Measurements from ENCODE around the gene PCDHGA5. TPM values are rescaled to one million over a fixed set of nuclear protein-coding genes. Genes with fewer than 3 reads are reported as not detected.
A peak's percentile ranks its signal among the peaks of the same experiment; 100 is the strongest.
"Not testable (repeated sequence)": the region's sequence is repeated elsewhere in the genome, so short reads cannot be mapped to it uniquely, and the experiment has no call there.

PCDHGA5 gene
- total and polyA plus RNA-seq, 2 donors (not counting 1 experiment from before 2014, with no cell fraction given), result 1.4 to 2.6 TPM

DNA sequence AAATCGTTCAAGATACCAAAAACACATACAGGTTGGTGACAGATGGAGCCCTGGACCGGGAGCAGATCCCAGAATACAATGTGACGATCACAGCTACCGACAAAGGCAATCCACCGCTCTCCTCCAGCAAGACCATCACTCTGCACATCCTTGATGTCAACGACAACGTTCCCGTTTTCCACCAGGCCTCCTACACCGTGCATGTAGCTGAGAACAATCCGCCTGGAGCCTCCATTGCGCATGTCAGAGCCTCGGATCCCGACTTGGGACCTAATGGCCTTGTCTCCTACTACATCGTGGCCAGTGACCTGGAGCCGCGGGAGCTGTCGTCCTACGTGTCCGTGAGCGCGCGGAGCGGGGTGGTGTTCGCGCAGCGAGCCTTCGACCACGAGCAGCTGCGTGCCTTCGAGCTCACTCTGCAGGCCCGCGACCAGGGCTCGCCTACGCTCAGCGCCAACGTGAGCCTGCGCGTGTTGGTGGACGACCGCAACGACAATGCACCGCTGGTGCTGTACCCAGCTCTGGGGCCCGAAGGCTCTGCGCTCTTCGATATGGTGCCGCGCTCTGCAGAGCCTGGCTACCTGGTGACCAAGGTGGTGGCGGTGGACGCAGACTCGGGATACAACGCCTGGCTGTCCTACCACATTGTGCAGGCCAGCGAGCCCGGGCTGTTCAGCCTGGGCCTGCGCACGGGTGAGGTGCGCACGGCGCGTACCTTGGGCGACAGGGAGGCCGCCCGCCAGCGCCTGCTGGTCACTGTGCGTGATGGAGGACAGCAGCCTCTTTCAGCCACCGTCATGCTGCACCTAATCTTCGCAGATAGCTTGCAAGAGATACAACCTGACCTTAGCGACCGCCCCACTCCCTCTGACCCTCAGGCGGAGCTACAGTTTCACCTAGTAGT, 7.9 kb downstream of the PCDHGA5 start:
- Histone ChIP-seq H3K27ac (ENCODE audit: insufficient read depth, low read length) (no peak overlapping the region), H3K27me3 (ENCODE audit: control insufficient read depth, insufficient read depth, low read length) (peaks cover 8% of the 10 kb centered on the region), H3K4me2 (ENCODE audit: extremely low read depth, insufficient read depth, low read length) (no peak overlapping the region), H3K79me2 (ENCODE audit: control insufficient read depth, insufficient read depth, low read length) (no peaks in the 10 kb centered on the region), H3K9me3 (ENCODE audit: control insufficient read depth, insufficient read depth, low read depth, low read length) (peaks cover 2% of the 10 kb centered on the region), H2AFZ (ENCODE audit: low read length) (no peak overlapping the region), H4K20me1 (ENCODE audit: control insufficient read depth, extremely low read depth, insufficient read depth, low read length) (no peaks in the 10 kb centered on the region), H3K36me3 (ENCODE audit: control insufficient read depth, insufficient read depth, low read length) (no peaks in the 10 kb centered on the region), H3K4me3 (replicated peaks in 1 of 4; ENCODE audit: control extremely low read depth in 1 of 4, insufficient read depth in 1 of 4, low read depth in 3 of 4, low read length in 4 of 4) (no peak overlapping the region), H3K9ac (ENCODE audit: insufficient read depth, low read length) (no peak overlapping the region), H3K4me1 (ENCODE audit: control insufficient read depth, extremely low read depth, insufficient read depth, low read length) (no peaks in the 10 kb centered on the region)
- no peak for DNase-seq (ENCODE audit: low read depth in 2 of 2)
- TF ChIP-seq EZH2 (IDR thresholded peaks at IDR 0.05; ENCODE audit: low read length, missing control alignments), result no peak
- TF ChIP-seq, protein P1, sequence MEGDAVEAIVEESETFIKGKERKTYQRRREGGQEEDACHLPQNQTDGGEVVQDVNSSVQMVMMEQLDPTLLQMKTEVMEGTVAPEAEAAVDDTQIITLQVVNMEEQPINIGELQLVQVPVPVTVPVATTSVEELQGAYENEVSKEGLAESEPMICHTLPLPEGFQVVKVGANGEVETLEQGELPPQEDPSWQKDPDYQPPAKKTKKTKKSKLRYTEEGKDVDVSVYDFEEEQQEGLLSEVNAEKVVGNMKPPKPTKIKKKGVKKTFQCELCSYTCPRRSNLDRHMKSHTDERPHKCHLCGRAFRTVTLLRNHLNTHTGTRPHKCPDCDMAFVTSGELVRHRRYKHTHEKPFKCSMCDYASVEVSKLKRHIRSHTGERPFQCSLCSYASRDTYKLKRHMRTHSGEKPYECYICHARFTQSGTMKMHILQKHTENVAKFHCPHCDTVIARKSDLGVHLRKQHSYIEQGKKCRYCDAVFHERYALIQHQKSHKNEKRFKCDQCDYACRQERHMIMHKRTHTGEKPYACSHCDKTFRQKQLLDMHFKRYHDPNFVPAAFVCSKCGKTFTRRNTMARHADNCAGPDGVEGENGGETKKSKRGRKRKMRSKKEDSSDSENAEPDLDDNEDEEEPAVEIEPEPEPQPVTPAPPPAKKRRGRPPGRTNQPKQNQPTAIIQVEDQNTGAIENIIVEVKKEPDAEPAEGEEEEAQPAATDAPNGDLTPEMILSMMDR (conservative IDR thresholded peaks at IDR 0.05 in 1 of 2, IDR thresholded peaks at IDR 0.05 in 1 of 2; ENCODE audit: low read depth in 1 of 2, low read length in 2 of 2), result no peak

DNA sequence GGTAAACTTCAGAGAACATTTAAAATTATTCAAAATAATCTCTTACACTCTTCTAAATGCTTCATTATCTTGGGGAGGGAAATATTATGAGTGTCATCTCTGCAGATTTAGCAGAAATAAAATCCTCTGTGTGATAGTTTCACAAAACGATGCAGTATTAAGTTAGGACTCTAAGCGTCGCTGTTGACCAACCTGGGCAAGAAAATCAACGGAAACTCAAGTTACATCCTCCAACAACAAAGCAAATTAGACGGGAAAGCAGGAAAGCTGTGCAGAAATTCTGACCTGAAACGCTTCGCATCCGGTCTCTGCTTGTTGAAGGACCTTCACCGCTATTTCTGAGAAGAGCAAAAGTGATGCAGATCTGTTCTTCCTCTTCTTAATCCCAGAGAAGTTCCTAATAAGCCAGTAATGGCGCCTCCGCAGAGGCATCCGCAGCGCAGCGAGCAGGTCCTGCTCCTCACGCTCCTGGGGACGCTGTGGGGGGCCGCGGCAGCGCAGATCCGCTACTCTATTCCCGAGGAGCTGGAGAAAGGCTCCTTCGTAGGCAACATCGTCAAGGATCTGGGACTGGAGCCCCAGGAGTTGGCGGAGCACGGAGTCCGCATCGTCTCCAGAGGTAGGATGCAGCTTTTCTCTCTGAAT, 9.8 kb downstream of the PCDHGA5 start, which contains the start of gene PCDHGA6:
Gene PCDHGA6 (plus strand): TSS at position 219 of the 645 bp plus-strand sequence. CDS start 193 bp downstream, at position 412.
- H3K36me3 ChIP-seq (ENCODE audit: control insufficient read depth, insufficient read depth, low read length), result no peaks in the 10 kb centered on the region
- H4K20me1 ChIP-seq (ENCODE audit: control insufficient read depth, extremely low read depth, insufficient read depth, low read length), result no peaks in the 10 kb centered on the region
- no peak within 1 kb of the TSS for H3K27ac ChIP-seq (ENCODE audit: insufficient read depth, low read length)
- TF ChIP-seq EZH2 (IDR thresholded peaks at IDR 0.05; ENCODE audit: low read length, missing control alignments), result no peak
- TF ChIP-seq, protein P1 (conservative IDR thresholded peaks at IDR 0.05 in 1 of 2, IDR thresholded peaks at IDR 0.05 in 1 of 2; ENCODE audit: low read depth in 1 of 2, low read length in 2 of 2), result peak; percentile 41 to 61
- H3K9me3 ChIP-seq (ENCODE audit: control insufficient read depth, insufficient read depth, low read depth, low read length), result peaks cover 2% of the 10 kb centered on the region
- DNase-seq (ENCODE audit: low read depth in 2 of 2), result peak; percentile 25 to 57
- H2AFZ ChIP-seq (ENCODE audit: low read length), result peak within 1 kb of the TSS; percentile 60
- H3K79me2 ChIP-seq (ENCODE audit: control insufficient read depth, insufficient read depth, low read length), result no peaks in the 10 kb centered on the region
- H3K4me3 ChIP-seq (replicated peaks in 1 of 4; ENCODE audit: control extremely low read depth in 1 of 4, insufficient read depth in 1 of 4, low read depth in 3 of 4, low read length in 4 of 4), result peak within 1 kb of the TSS; percentile 38 to 48 (median 46)
- H3K9ac ChIP-seq (ENCODE audit: insufficient read depth, low read length), result no peak within 1 kb of the TSS
- H3K27me3 ChIP-seq (ENCODE audit: control insufficient read depth, insufficient read depth, low read length), result peaks cover 8% of the 10 kb centered on the region
- peak within 1 kb of the TSS; percentile 59 for H3K4me2 ChIP-seq (ENCODE audit: extremely low read depth, insufficient read depth, low read length)
- no peaks in the 10 kb centered on the region for H3K4me1 ChIP-seq (ENCODE audit: control insufficient read depth, extremely low read depth, insufficient read depth, low read length)

DNA sequence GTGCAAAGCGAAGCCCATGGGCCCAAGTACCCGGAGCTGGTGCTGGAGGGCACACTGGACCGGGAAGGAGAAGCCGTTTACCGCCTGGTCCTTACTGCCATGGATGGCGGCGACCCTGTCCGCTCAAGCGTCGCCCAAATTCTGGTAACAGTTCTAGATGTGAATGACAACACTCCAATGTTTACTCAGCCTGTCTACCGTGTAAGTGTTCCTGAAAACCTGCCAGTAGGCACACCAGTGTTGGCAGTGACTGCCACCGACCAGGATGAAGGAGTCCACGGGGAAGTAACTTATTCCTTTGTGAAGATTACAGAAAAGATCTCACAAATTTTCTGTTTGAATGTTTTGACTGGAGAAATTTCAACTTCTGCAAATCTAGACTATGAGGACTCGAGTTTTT, 10.7 kb downstream of the PCDHGA5 start:
- Histone ChIP-seq H3K9ac (ENCODE audit: insufficient read depth, low read length) (no peak overlapping the region), H3K27ac (ENCODE audit: insufficient read depth, low read length) (no peak overlapping the region), H3K4me1 (ENCODE audit: control insufficient read depth, extremely low read depth, insufficient read depth, low read length) (no peaks in the 10 kb centered on the region), H3K36me3 (ENCODE audit: control insufficient read depth, insufficient read depth, low read length) (no peaks in the 10 kb centered on the region), H4K20me1 (ENCODE audit: control insufficient read depth, extremely low read depth, insufficient read depth, low read length) (no peaks in the 10 kb centered on the region), H3K79me2 (ENCODE audit: control insufficient read depth, insufficient read depth, low read length) (no peaks in the 10 kb centered on the region), H3K9me3 (ENCODE audit: control insufficient read depth, insufficient read depth, low read depth, low read length) (peaks cover 2% of the 10 kb centered on the region), H3K4me2 (ENCODE audit: extremely low read depth, insufficient read depth, low read length) (no peak overlapping the region), H3K4me3 (replicated peaks in 1 of 4; ENCODE audit: control extremely low read depth in 1 of 4, insufficient read depth in 1 of 4, low read depth in 3 of 4, low read length in 4 of 4) (peak overlapping the region in 1 of 4 experiments; percentile 48), H2AFZ (ENCODE audit: low read length) (no peak overlapping the region), H3K27me3 (ENCODE audit: control insufficient read depth, insufficient read depth, low read length) (peaks cover 8% of the 10 kb centered on the region)
- no peak for DNase-seq (ENCODE audit: low read depth in 2 of 2)
- TF ChIP-seq, protein P1 (conservative IDR thresholded peaks at IDR 0.05 in 1 of 2, IDR thresholded peaks at IDR 0.05 in 1 of 2; ENCODE audit: low read depth in 1 of 2, low read length in 2 of 2), result no peak
- no peak for TF ChIP-seq EZH2 (IDR thresholded peaks at IDR 0.05; ENCODE audit: low read length, missing control alignments)

DNA sequence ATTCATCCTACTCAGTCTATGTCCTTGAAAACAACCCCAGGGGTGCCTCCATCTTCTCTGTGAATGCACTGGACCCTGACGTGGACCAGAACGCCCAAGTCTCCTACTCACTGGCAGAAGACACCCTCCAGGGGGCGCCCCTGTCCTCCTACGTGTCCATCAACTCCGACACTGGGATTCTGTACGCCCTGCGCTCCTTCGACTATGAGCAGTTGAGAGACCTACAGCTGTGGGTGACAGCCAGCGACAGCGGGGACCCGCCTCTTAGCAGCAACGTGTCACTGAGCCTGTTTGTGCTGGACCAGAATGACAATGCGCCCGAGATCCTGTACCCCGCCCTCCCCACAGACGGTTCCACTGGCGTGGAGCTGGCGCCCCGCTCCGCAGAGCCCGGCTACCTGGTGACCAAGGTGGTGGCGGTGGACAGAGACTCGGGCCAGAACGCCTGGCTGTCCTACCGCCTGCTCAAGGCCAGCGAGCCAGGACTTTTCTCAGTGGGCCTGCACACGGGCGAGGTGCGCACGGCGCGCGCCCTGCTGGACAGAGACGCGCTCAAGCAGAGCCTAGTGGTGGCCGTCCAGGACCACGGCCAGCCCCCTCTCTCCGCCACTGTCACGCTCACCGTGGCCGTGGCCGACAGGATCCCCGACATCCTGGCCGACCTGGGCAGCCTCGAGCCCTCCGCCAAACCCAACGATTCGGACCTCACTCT, 11.6 kb downstream of the PCDHGA5 start:
- H3K4me2 ChIP-seq (ENCODE audit: extremely low read depth, insufficient read depth, low read length); H3K4me3 ChIP-seq (replicated peaks in 1 of 4; ENCODE audit: control extremely low read depth in 1 of 4, insufficient read depth in 1 of 4, low read depth in 3 of 4, low read length in 4 of 4); H3K4me1 ChIP-seq (ENCODE audit: control insufficient read depth, extremely low read depth, insufficient read depth, low read length); H4K20me1 ChIP-seq (ENCODE audit: control insufficient read depth, extremely low read depth, insufficient read depth, low read length); H2AFZ ChIP-seq (ENCODE audit: low read length); H3K9me3 ChIP-seq (ENCODE audit: control insufficient read depth, insufficient read depth, low read depth, low read length); H3K9ac ChIP-seq (ENCODE audit: insufficient read depth, low read length); H3K36me3 ChIP-seq (ENCODE audit: control insufficient read depth, insufficient read depth, low read length); H3K27me3 ChIP-seq (ENCODE audit: control insufficient read depth, insufficient read depth, low read length); H3K79me2 ChIP-seq (ENCODE audit: control insufficient read depth, insufficient read depth, low read length); DNase-seq (ENCODE audit: low read depth in 2 of 2); H3K27ac ChIP-seq (ENCODE audit: insufficient read depth, low read length): not testable (repeated sequence)
